Mucosa of rectum (tissue), 2 donors: ENCODE results near the gene STAT5A.

Experiments
- H3K27ac ChIP-seq, 2 donors: one replicate each; pipeline ENCODE4 v1.7.0; 2013; ENCODE audit warnings: inconsistent platforms in 2 of 2, low read depth in 2 of 2, low read length in 2 of 2
- H3K27me3 ChIP-seq, 2 donors: one replicate each; pipeline ENCODE4 v1.7.0; 2013; ENCODE audit warnings: low read length in 2 of 2; ENCODE audit not compliant: control insufficient read depth in 2 of 2, insufficient read depth in 2 of 2
- H3K36me3 ChIP-seq, 2 donors: one replicate each; pipeline ENCODE4 v1.7.0; 2013; ENCODE audit warnings: low read length in 2 of 2; ENCODE audit not compliant: control insufficient read depth in 2 of 2, insufficient read depth in 2 of 2
- H3K4me1 ChIP-seq, 2 donors: one replicate each; pipeline ENCODE4 v1.7.0; 2013; ENCODE audit warnings: low read length in 2 of 2, mild to moderate bottlenecking in 1 of 2; ENCODE audit not compliant: control insufficient read depth in 2 of 2, insufficient read depth in 2 of 2
- H3K4me3 ChIP-seq, 2 donors: one replicate each; pipeline ENCODE4 v1.7.0; 2013; ENCODE audit warnings: low read length in 2 of 2
- H3K9ac ChIP-seq, 2 donors: one replicate each; pipeline ENCODE4 v1.7.0; 2013; ENCODE audit warnings: low read length in 2 of 2, low read depth in 1 of 2, mild to moderate bottlenecking in 1 of 2
- H3K9me3 ChIP-seq, 2 donors: one replicate each; pipeline ENCODE4 v1.7.0; 2013; ENCODE audit warnings: low read length in 2 of 2; ENCODE audit not compliant: control insufficient read depth in 2 of 2
- donor health status: healthy.
- donor health status: Normal muscosa, but diverticular disease.

The STAT5A gene

GRCh38 chr17:42266918-42267766 lies 21.2 kb upstream of the STAT5A start:
- Histone ChIP-seq H3K9me3 (no peaks in the 10 kb centered on the region), H3K27ac (no peak overlapping the region), H3K4me1 (peaks cover 2 to 4% of the 10 kb centered on the region in 2 donors), H3K36me3 (no peaks in the 10 kb centered on the region), H3K27me3 (no peaks in the 10 kb centered on the region), H3K9ac (no peak overlapping the region), H3K4me3 (no peak overlapping the region)

- Histone ChIP-seq H3K4me3 (no peak overlapping the region), H3K36me3 (no peaks in the 10 kb centered on the region), H3K9ac (no peak overlapping the region), H3K4me1 (peaks cover 2 to 4% of the 10 kb centered on the region in 2 donors), H3K9me3 (no peaks in the 10 kb centered on the region), H3K27me3 (no peaks in the 10 kb centered on the region), H3K27ac (no peak overlapping the region)
These were observed 20.1 kb upstream of the STAT5A start for GRCh38 chr17:42268236-42268635.

DNA sequence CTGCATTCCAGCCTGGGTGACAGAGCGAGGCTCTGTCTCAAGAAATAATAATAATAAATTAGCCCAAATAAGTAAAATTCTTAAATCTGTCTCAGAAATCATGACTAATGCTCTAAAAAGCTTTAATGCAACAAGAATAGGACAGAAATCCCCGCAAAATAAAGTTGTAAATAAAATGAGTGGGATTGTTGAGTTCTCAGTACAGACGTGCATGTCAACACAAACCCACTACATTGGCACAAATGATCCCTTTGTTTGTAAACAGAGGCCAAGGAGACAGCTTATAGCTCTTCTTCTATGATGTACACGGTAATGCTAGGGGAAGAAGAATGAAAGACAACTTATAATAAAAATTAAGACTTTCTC lies 18.1 kb upstream of the STAT5A start:
- Histone ChIP-seq H3K4me1 (peaks cover 9 to 12% of the 10 kb centered on the region in 2 donors), H3K27ac (no peak overlapping the region), H3K4me3 (no peak overlapping the region), H3K9me3 (no peaks in the 10 kb centered on the region), H3K9ac (no peak overlapping the region), H3K36me3 (no peaks in the 10 kb centered on the region), H3K27me3 (no peaks in the 10 kb centered on the region)

DNA sequence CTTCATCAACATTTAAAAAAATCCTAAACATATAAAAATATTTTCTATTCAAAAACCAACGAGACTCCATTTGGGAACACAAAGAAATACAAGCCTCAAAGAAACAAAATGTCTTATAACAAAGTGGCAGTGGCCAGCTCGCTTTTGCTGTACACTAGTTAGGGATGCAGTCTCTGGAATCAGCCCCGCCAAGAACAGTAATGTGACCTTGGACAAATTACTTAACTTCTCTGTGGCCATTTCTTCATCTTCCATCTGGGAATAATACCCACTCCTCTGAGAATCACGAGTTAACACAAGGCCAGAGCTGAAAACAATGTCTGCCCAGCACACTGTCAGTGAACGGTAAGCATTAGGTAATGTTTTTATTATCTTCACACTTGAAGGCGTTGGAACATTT lies 17.7 kb upstream of the STAT5A start:
- Histone ChIP-seq H3K27me3 (no peaks in the 10 kb centered on the region), H3K36me3 (no peaks in the 10 kb centered on the region), H3K27ac (no peak overlapping the region), H3K9me3 (no peaks in the 10 kb centered on the region), H3K9ac (no peak overlapping the region), H3K4me3 (no peak overlapping the region), H3K4me1 (peaks cover 12 to 15% of the 10 kb centered on the region in 2 donors)

- Histone ChIP-seq H3K27ac (no peak overlapping the region), H3K9ac (no peak overlapping the region), H3K9me3 (no peaks in the 10 kb centered on the region), H3K4me3 (no peak overlapping the region), H3K4me1 (peaks cover 12 to 15% of the 10 kb centered on the region in 2 donors), H3K36me3 (no peaks in the 10 kb centered on the region), H3K27me3 (no peaks in the 10 kb centered on the region)
These were observed 17.1 kb upstream of the STAT5A start for GRCh38 chr17:42271006-42271778.

- H3K27me3 ChIP-seq = no peaks in the 10 kb centered on the region
- no peak overlapping the region for H3K4me3 ChIP-seq
- H3K36me3 ChIP-seq = no peaks in the 10 kb centered on the region
- H3K9ac ChIP-seq = no peak overlapping the region
- no peak overlapping the region for H3K27ac ChIP-seq
- no peaks in the 10 kb centered on the region for H3K9me3 ChIP-seq
- peaks cover 12 to 15% of the 10 kb centered on the region in 2 donors for H3K4me1 ChIP-seq
These were observed 16.6 kb upstream of the STAT5A start for GRCh38 chr17:42271779-42272035.

DNA sequence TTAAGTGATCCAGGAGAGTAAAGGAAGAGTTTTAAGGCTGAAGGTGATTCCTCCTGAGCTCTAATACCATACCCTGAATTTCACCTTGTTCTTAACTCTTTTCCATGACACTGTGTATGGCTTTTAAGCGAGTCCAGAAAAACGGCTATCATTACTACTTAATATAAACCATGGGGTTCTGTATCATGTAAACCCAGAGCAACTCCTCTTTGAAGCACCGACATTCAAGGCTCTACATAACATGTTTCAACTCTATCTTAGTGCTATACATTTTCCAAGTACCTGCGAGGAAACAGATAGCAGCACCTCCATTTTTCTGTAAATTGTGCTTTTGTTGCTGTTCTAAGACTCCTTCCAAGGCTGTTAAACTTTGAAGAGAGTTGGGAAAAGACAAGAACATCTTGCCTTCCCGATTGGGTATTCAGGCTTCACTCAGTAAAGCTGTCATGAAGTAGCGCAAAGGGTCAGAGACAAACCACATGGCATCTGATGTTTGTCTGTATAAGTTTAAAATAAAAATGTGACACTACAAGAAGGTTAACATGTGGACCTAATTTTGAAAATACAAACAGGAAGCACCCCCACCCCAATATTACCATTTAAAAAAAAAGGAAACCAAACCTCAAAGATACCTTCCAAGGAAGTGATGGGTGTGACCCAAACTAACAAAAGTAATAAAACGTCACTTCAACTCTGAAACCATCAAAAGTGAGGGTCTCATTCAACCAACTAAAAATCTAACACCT lies 16.0 kb upstream of the STAT5A start:
- Histone ChIP-seq H3K36me3 (no peaks in the 10 kb centered on the region), H3K27ac (no peak overlapping the region), H3K9ac (no peak overlapping the region), H3K4me3 (no peak overlapping the region), H3K9me3 (no peaks in the 10 kb centered on the region), H3K27me3 (no peaks in the 10 kb centered on the region), H3K4me1 (peaks cover 15 to 16% of the 10 kb centered on the region in 2 donors)

DNA sequence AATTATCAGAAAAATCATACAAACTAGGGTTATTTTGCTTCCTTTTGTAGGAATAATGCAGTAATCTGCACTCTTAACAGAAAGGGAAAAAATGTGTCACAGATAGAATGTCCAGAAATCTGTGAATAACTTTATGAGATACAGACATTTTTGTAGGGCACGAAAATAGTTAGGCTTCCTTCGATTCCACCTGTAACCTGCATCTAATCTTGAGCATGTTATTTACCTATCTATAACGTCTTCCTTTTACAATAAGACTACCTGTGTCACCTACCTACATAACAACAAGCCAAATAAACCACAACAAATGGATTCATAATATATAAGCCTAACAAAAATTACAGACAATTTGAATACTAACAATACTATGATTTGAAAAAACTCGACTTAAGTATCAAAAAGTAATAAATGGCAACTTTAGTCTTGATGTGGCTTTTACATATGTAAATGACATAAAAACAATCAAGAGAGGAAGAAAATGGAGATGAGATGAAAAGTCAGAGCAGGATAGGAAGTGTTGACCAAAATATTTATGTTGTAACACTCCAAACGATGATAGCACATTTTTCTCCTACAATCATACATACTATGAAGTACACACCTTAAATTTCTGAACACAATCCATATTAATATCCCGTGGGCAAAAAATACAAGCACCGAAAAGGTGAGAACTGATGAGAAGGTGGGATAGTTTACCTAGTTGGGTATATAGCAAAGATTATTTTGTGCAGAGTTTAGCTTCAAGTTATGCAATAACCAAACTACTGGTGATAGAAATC lies 14.6 kb upstream of the STAT5A start:
- H3K4me1 ChIP-seq = peaks cover 15 to 17% of the 10 kb centered on the region in 2 donors
- no peaks in the 10 kb centered on the region for H3K9me3 ChIP-seq
- H3K36me3 ChIP-seq = no peaks in the 10 kb centered on the region
- no peak overlapping the region for H3K4me3 ChIP-seq
- H3K9ac ChIP-seq = no peak overlapping the region
- H3K27me3 ChIP-seq = no peaks in the 10 kb centered on the region
- H3K27ac ChIP-seq = no peak overlapping the region

- Histone ChIP-seq H3K27ac (no peak overlapping the region), H3K9me3 (no peaks in the 10 kb centered on the region), H3K4me3 (no peak overlapping the region), H3K27me3 (no peaks in the 10 kb centered on the region), H3K4me1 (peaks cover 15 to 17% of the 10 kb centered on the region in 2 donors), H3K36me3 (no peaks in the 10 kb centered on the region), H3K9ac (no peak overlapping the region)
These were observed 14.1 kb upstream of the STAT5A start for GRCh38 chr17:42274253-42274542.
